Astrocyte (in vitro differentiated cells and primary cell): Measurements from ENCODE around the gene SLC44A5.

Source experiments
- EZH2 ChIP-seq: IDR thresholded peaks from 2 replicates; pipeline ENCODE4 v1.6.1; 2012; ENCODE audit warnings: mild to moderate bottlenecking, low read length, inconsistent platforms; ENCODE audit not compliant: insufficient read depth
- TF ChIP-seq, protein P1 (sequence below): IDR thresholded peaks from 2 replicates; pipeline ENCODE4 v1.5.1; 2011; ENCODE audit warnings: low read depth, mild to moderate bottlenecking, inconsistent platforms, low read length, moderate library complexity; ENCODE audit not compliant: insufficient read depth

DNA sequence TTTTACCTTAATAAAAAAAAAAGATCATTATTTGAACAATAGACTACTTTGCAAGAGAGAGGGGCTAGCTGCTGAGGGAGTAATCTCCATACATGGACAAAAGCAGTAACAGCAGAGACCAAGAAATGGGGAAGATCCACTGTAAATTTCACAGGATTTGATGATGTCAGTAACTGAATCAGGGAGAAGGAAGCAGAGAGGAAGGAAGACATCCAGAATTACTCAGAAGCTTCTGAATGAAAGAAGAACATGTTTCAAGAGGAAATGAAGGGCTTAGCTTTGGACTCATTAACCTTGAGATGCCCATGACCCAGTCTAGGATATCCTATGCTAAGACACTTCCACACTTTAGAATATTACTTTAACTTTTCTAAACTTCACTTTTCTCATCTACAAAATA, 60.4 kb downstream of the SLC44A5 start:
- TF ChIP-seq, protein P1, sequence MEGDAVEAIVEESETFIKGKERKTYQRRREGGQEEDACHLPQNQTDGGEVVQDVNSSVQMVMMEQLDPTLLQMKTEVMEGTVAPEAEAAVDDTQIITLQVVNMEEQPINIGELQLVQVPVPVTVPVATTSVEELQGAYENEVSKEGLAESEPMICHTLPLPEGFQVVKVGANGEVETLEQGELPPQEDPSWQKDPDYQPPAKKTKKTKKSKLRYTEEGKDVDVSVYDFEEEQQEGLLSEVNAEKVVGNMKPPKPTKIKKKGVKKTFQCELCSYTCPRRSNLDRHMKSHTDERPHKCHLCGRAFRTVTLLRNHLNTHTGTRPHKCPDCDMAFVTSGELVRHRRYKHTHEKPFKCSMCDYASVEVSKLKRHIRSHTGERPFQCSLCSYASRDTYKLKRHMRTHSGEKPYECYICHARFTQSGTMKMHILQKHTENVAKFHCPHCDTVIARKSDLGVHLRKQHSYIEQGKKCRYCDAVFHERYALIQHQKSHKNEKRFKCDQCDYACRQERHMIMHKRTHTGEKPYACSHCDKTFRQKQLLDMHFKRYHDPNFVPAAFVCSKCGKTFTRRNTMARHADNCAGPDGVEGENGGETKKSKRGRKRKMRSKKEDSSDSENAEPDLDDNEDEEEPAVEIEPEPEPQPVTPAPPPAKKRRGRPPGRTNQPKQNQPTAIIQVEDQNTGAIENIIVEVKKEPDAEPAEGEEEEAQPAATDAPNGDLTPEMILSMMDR, result no peak
- TF ChIP-seq EZH2, result no peak
